GM12878 (cell line): ENCODE results near the gene NMNAT1. TPM values are rescaled to one million over a fixed set of nuclear protein-coding genes. Genes with fewer than 3 reads are reported as not detected.
A peak's percentile ranks its signal among the peaks of the same experiment; 100 is the strongest.

Experiments used
- ATAC-seq: fragments of 200-7000 bp; cut with Tn5 transposase; 3 replicates; pipeline ENCODE4 v1.9.1; 2020; ENCODE audit warnings: mild to moderate bottlenecking, moderate library complexity
- BruUV-seq: library from RNA; stranded (reverse); fragments of 400-500 nt; replicated peaks from 2 replicates; lab custom pipeline; 2021; lab: Mats Ljungman, UMichigan
- CTCF ChIA-PET: fragments of 300-600 bp; sonication (Branson Sonifier 250); formaldehyde crosslinking; extraction: SDS; loops from one replicate; lab custom pipeline; 2021; ENCODE audit warnings: inconsistent platforms; lab: Yijun Ruan, JAX
- POLR2A ChIA-PET: fragments of 350-600 bp; formaldehyde crosslinking; extraction: SDS; loops from one replicate; lab custom pipeline; 2021; ENCODE audit warnings: inconsistent platforms; lab: Charles Lee
- RAD21 ChIA-PET: fragments of 300-600 bp; sonication (Branson Sonifier 250); formaldehyde crosslinking; loops from one replicate; lab custom pipeline; 2023; ENCODE audit warnings: antibody characterized with exemption; ENCODE audit not compliant: unreplicated experiment; lab: Charles Lee
- SMC1A ChIA-PET: fragments of 300-600 bp; sonication (Branson Sonifier 250); formaldehyde crosslinking; loops from one replicate; lab custom pipeline; 2023; ENCODE audit not compliant: unreplicated experiment, uncharacterized antibody; lab: Charles Lee
- DNase-seq: peaks from one replicate; pipeline ENCODE4 v3.0.0-alpha.2; 2011; ENCODE audit warnings: low read depth, low spot score
- FAIRE-seq: peaks from 3 replicates; lab custom pipeline; 2011; peaks lifted over from hg19 to GRCh38; lab: Jason Lieb, UNC
- H2AFZ ChIP-seq: 2 replicates; pipeline ENCODE4 v1.6.0; 2011; ENCODE audit warnings: low read depth, low read length, control low read depth; ENCODE audit not compliant: control insufficient read depth
- H3K27ac ChIP-seq: 2 replicates; pipeline ENCODE4 v1.5.1; 2011; ENCODE audit warnings: control low read depth; ENCODE audit not compliant: control insufficient read depth, insufficient read depth
- H3K27me3 ChIP-seq, 2 experiments: replicated peaks in 1 of 2; 2 replicates each; pipeline versions ENCODE4 v1.6.0 to v1.6.1; 2011; ENCODE audit warnings: low read length in 1 of 2; ENCODE audit not compliant: control insufficient read depth in 2 of 2, insufficient read depth in 2 of 2
- H3K36me3 ChIP-seq, 2 experiments: 2 replicates each; pipeline ENCODE4 v1.5.1; 2011; ENCODE audit warnings: low read length in 1 of 2; ENCODE audit not compliant: control insufficient read depth in 2 of 2, insufficient read depth in 2 of 2
- H3K4me1 ChIP-seq: 2 replicates; pipeline ENCODE4 v1.6.1; 2011; ENCODE audit warnings: mild to moderate bottlenecking, low read length, moderate library complexity, mixed read lengths; ENCODE audit not compliant: control insufficient read depth, insufficient read depth
- H3K4me2 ChIP-seq: 2 replicates; pipeline ENCODE4 v1.6.0; 2011; ENCODE audit warnings: control low read depth; ENCODE audit not compliant: control insufficient read depth, insufficient read depth
- H3K4me3 ChIP-seq: fragments of 200-600 bp; sonication (generic); 2 replicates; pipeline ENCODE4 v1.5.1; 2016
- H3K79me2 ChIP-seq: 2 replicates; pipeline ENCODE4 v1.6.0; 2011; ENCODE audit warnings: low read length; ENCODE audit not compliant: control insufficient read depth, insufficient read depth
- H3K9ac ChIP-seq: 2 replicates; pipeline ENCODE4 v1.8.0; 2011; ENCODE audit warnings: low read length, control low read depth, mixed read lengths; ENCODE audit not compliant: control insufficient read depth, insufficient read depth
- H3K9me3 ChIP-seq: replicated peaks from 3 replicates; pipeline ENCODE4 v1.5.1; 2011; ENCODE audit warnings: mild to moderate bottlenecking, low read length; ENCODE audit not compliant: control insufficient read depth, insufficient read depth
- H4K20me1 ChIP-seq: 2 replicates; pipeline ENCODE4 v1.6.0; 2011; ENCODE audit not compliant: control insufficient read depth, insufficient read depth
- BHLHE40 ChIP-seq, 2 experiments: fragments of 450-650 bp in 1 of 2; IDR thresholded peaks; 2 replicates each; pipeline ENCODE4 v1.6.1; 2011 to 2017; ENCODE audit warnings: low read depth in 2 of 2, borderline replicate concordance in 1 of 2, improper control_type of control experiment in 1 of 2, low read length in 1 of 2, mild to moderate bottlenecking in 1 of 2
- ELK1 ChIP-seq: IDR thresholded peaks from 2 replicates; pipeline ENCODE4 v1.6.1; 2012; ENCODE audit warnings: low read depth, low read length, improper control_type of control experiment
- GATAD2B ChIP-seq: fragments of 450-650 bp; conservative IDR thresholded peaks from 2 replicates; pipeline ENCODE4 v1.6.1; 2017; ENCODE audit warnings: low read depth, mild to moderate bottlenecking, moderate library complexity
- NRF1 ChIP-seq: conservative IDR thresholded peaks from 2 replicates; pipeline ENCODE4 v1.6.1; 2011; ENCODE audit warnings: mild to moderate bottlenecking, low read depth, low read length, improper control_type of control experiment
- PAX8 ChIP-seq: fragments of 450-650 bp; IDR thresholded peaks from 2 replicates; pipeline ENCODE4 v1.6.1; 2017; ENCODE audit warnings: mild to moderate bottlenecking, moderate library complexity
- PBX3 ChIP-seq: IDR thresholded peaks from 2 replicates; pipeline ENCODE4 v1.6.1; 2011; ENCODE audit warnings: mild to moderate bottlenecking, low read depth, low read length, moderate library complexity; ENCODE audit not compliant: insufficient replicate concordance
- RUNX3 ChIP-seq: IDR thresholded peaks from 2 replicates; pipeline ENCODE4 v1.6.1; 2012; ENCODE audit warnings: low read length, inconsistent platforms
- SMAD5 ChIP-seq: IDR thresholded peaks from 2 replicates; pipeline ENCODE4 v1.6.1; 2016; ENCODE audit warnings: antibody characterized with exemption, low read depth
- WGBS: methylation state at CpG from one replicate; pipeline ENCODE4 v1.1.6; 2016; ENCODE audit warnings: low lambda C conversion rate; ENCODE audit not compliant: insufficient replicate concordance, insufficient coverage; ENCODE audit errors: missing lambda C conversion rate; 5-methylcytosine and 5-hydroxymethylcytosine counted together
- in situ Hi-C: fragments of 300-500 bp; cut with MboI; formaldehyde crosslinking; loops from 9 replicates; pipeline ENCODE4 v1.14.3; 2018; ENCODE audit warnings: mixed read lengths
- intact Hi-C: fragments of 100-400 bp; cut with micrococcal nuclease; formaldehyde crosslinking; loops from one replicate; pipeline ENCODE4 v1.14.2; 2022; ENCODE audit not compliant: unreplicated experiment
- polyA plus RNA-seq, 11 experiments: library from polyadenylated mRNA; depleted of rRNA in 4 of 11; unstranded in 6 of 11; stranded (reverse) in 5 of 11; fragments of >200 nt; fragmentation: Nextera tagmentation in 4 of 11; fragmentation: Illumina TruSeq in 1 of 11; extraction: Ambion mirVana in 4 of 11; extraction: Trizol in 1 of 11; gene quantifications; 1 replicate in 1 of 11; 2 replicates in 10 of 11; pipeline versions ENCODE4 v1.2.1 to v1.2.3, GENCODE V29; 2011 to 2016; ENCODE audit warnings: inconsistent platforms in 2 of 11, missing spikeins in 2 of 11, low read depth in 1 of 11
- total RNA-seq, 4 experiments: library from RNA; depleted of rRNA in 3 of 4; stranded (reverse); fragments of >200 nt in 3 of 4; fragmentation: Illumina TruSeq in 1 of 4; extraction: Trizol in 1 of 4; gene quantifications; 2 replicates each; pipeline versions ENCODE4 v1.2.1 to v1.2.3, GENCODE V29; 2013 to 2021

Gene NMNAT1
- total and polyA plus RNA-seq, 10 of the 15 experiments (the other 5 are each of a cell fraction or from before 2014, with no cell fraction given) = 7.2 to 16.7 (median 11.7) TPM

GRCh38 chr1:9910423-9911178, 32.7 kb upstream of the NMNAT1 start (continued):
- TF ChIP-seq ELK1 (peak; percentile 77; the same call in 1 of the 2 replicates), BHLHE40 (IDR thresholded peaks at IDR 0.05; ENCODE audit: borderline replicate concordance in 1 of 2, low read depth in 2 of 2, low read length in 1 of 2) (peak in 1 of 2 experiments; percentile 40; a peak in 1 of 4 replicates), NRF1 (no peak; the same call in 1 of the 2 replicates), GATAD2B (peak; percentile 24; the same call in 1 of the 2 replicates)

GRCh38 chr1:9912264-9912936, 30.9 kb upstream of the NMNAT1 start:
- intact Hi-C loops = no loop called here
- SMC1A ChIA-PET = interaction anchor here (1.1 to 2.1 kb wide), 2 partner anchors 35 to 128 kb away, joined by 3 to 4 read pairs; no protein-coding TSS in a partner anchor
- RAD21 ChIA-PET = no interaction called here
- CTCF ChIA-PET = interaction anchor here (0.9 kb wide), 1 partner anchor 44 kb away, joined by 4 read pairs; no protein-coding TSS in a partner anchor
- Histone ChIP-seq H3K9me3 (no peaks in the 10 kb centered on the region), H3K4me2 (no peak overlapping the region), H4K20me1 (no peaks in the 10 kb centered on the region), H3K4me3 (no peak overlapping the region), H3K4me1 (peaks cover 8% of the 10 kb centered on the region), H3K9ac (no peak overlapping the region), H3K27me3 (no peaks in the 10 kb centered on the region), H3K27ac (no peak overlapping the region), H3K36me3 (no peaks in the 10 kb centered on the region), H2AFZ (no peak overlapping the region; the same call in 1 of the 2 replicates)
- POLR2A ChIA-PET = interaction anchor here (0.5 kb wide), 1 partner anchor 497 kb away, joined by 7 read pairs; no protein-coding TSS in a partner anchor
- DNase-seq = no peak
- in situ Hi-C loops = no loop called here
- no peak for FAIRE-seq
- 80% methylated on average over 11 of the region's 12 CpGs for WGBS
- BruUV-seq = no TSS peak
- no peak for TF ChIP-seq SMAD5
- TF ChIP-seq PAX8 = no peak
- no peak for TF ChIP-seq PBX3
- no peak for TF ChIP-seq RUNX3
- TF ChIP-seq, all 136 proteins: peak for 0
- no peak for ATAC-seq
- peaks cover 3% of the 10 kb centered on the region; the same call in 1 of the 2 replicates for H3K79me2 ChIP-seq
